ENCODE results near the gene RPL35A.
A peak's percentile ranks its signal among the peaks of the same experiment; 100 is the strongest.
"Not testable (repeated sequence)": the region's sequence is repeated elsewhere in the genome, so short reads cannot be mapped to it uniquely, and the experiment has no call there.

RPL35A gene

DNA sequence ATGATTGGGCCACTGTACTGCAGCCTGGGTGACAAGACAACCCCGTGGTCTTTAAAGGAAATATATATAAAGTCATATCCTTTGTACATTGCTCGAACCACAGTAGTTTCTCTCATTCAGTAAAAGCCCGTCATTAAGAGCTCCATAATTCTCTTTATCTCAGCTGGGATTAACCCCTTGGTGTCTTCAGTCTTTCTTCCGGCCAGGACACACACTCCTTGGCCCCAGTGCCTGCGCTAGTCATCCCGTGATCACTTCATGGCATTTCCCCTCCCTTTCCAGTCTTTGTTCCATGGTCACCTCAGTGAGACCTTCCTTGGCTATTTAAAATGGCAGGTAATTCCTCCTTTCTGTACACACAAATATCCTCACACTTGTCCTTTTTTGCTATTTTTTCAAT lies 3.3 kb downstream of the RPL35A start:
- no peak for DNase-seq

DNA sequence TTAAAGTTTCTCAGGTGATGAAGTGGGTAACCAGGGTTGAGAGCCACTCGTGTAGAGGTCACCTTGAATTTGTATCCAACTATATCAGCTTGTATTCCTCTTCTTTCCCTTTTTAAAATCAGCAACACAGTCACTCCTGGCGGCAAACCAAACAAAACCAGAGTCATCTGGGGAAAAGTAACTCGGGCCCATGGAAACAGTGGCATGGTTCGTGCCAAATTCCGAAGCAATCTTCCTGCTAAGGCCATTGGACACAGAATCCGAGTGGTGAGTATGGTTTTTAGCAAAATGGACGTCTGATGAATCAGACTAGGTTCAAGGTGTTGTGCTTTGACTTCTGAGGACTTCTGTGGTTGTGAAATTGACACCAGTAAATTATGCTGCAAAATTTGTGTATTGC lies 3.9 kb downstream of the RPL35A start:
- DNase-seq: no peak

DNA sequence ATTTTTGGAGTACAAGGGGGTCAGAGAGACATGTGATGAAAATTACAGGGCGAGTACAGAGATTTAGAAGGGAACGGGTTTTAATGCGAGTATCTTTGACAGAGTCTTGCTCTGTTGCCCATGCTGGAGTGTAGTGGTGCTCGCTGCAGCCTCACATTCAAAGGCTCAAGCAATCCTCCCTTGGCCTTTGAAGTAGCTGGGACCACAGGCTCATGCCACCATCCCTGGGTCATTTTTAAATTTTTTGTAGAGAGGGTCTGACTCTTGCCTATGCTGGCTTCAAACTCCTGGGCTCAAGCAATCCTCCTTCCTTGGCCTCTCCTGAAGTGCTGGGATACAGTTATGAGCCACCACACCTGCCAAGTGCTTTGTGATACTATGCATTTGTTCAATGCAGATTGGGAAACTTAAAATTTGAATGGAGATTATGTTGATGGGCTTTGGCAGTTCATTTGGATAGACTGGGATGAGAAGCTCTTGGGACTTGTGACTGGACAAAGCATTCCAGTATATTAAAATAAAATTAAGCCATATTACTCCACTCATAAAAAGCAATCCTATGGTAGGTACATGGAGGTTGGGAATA lies 6.0 kb downstream of the RPL35A start:
- no peak for DNase-seq

DNA sequence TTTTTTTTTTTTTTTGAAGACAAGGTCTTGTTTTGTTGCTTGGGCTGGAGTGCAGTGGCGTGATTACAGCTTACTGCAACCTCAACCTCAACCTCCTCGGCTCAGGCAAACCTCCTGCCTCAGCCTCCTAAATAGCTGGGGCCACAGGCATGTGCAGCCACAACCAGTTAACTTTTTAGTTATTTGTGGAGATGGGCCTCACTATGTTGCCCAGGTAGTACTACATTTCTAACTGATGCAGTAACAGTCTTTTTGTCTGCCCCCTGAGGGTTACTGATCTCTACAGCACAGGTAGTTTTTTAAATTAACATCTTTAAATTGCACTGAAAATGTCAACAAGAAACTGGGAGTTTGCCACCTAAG lies 6.6 kb downstream of the RPL35A start:
- DNase-seq: no peak

DNA sequence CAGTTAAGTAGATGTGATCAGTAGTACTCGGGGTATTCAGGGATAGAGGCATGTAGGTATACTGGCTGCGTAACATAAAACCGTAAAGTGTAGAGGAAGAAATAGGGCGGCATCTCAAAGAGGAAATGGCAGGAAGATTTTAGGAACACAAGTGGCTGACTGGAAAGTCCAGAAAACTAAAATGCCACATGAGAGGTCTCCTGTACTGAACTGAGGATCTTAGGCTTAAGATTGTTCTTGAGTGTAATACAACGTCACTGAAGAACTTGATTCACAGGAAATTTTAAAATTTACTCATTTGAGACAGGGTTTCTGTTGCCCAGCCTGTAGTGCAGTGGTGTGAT lies 7.8 kb downstream of the RPL35A start:
- no peak for DNase-seq

DNA sequence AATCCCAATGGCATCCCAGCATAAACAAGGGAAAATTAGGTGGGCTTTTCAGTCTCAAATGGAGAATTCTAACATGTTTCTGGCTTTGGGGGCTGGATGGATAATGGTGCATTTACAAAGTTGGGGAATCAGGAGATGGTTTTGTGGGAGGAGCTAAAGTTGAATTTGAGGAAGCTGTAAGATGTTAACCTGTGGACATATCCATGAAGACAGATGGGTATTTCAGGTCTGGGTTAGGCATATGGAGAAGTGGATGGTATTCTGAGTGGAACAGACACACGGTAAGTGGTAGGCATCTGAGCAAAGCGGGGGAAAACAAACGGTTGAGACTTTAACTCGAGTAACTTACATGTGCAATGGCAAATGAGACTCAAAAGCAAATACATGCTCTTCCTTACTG lies 8.4 kb downstream of the RPL35A start:
- DNase-seq: no peak

DNA sequence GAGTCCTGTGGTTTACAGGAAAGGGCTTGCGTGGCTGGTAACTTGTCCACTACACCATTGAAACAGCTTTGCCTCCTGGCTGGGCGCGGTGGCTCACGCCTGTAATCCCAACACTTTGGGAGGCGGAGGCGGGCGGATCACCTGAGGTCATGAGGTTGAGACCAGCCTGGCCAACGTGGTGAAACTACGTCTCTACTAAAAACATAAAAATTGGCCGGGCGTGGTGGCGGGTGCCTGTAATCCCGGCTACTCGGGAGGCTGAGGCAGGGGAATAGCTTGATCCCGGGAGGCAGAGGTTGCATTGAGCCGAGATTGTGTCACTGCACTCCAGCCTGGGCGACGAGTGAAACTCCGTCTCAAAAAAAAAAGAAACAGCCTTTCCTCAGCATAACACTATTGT lies 8.9 kb downstream of the RPL35A start:
- DNase-seq: not testable (repeated sequence)

DNA sequence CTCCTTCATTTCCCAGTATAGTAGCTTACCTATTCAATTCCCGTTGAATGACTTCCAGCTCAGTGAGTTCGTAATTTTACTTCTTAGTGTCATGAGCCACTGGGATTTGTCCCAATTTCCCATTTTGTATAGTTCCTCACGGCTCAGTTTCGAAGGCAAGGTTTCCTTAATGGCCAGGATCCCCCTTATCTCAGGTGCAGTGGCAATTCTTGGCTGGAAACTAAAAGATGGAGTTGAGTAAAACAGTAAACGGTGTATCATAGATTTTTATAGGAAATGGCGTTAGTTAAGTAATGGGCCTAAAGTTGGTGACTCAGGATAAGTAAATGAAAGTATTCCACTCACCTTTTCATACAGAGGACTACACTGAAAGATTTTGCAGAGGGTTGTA lies 9.5 kb downstream of the RPL35A start:
- no peak for DNase-seq

DNA sequence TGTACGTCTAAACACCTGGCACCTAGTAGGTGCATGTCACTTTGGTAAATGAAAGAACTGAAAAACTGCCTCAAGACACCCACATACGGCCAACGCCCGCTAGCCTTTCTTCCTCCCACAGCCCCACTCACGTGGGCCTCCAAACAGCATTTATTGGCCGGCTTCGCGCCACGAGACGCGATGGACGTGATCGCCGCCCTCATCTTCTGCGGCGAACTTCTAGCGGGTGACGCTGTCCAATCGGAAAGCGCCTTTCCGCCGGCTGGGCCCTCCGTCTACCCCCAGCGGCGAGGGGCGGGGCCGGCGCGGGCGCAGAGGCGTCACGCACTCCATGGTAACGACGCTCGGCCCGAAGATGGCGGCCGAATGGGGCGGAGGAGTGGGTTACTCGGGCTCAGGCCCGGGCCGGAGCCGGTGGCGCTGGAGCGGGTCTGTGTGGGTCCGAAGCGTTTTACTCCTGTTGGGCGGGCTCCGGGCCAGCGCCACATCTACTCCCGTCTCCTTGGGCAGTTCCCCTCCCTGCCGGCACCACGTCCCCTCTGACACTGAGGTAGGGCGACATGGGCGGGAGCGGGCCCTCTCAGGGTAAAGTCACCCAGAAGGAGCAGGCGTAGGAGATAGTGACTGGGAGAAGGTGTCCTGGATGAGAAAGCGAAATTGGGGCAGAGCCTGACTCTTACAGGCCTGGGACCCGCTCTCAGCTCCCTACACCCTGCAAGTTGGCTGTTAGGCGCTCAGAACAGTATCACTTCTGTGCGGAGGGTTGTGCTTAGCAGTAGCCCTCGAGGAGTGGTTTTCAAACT lies 10.1 kb downstream of the RPL35A start, which contains the start of gene LMLN:
Gene LMLN (plus strand): TSS at position 327 of the 803 bp plus-strand sequence. CDS start 29 bp downstream, at position 356.
- peak; percentile 88 to 97 (median 92) for DNase-seq

DNA sequence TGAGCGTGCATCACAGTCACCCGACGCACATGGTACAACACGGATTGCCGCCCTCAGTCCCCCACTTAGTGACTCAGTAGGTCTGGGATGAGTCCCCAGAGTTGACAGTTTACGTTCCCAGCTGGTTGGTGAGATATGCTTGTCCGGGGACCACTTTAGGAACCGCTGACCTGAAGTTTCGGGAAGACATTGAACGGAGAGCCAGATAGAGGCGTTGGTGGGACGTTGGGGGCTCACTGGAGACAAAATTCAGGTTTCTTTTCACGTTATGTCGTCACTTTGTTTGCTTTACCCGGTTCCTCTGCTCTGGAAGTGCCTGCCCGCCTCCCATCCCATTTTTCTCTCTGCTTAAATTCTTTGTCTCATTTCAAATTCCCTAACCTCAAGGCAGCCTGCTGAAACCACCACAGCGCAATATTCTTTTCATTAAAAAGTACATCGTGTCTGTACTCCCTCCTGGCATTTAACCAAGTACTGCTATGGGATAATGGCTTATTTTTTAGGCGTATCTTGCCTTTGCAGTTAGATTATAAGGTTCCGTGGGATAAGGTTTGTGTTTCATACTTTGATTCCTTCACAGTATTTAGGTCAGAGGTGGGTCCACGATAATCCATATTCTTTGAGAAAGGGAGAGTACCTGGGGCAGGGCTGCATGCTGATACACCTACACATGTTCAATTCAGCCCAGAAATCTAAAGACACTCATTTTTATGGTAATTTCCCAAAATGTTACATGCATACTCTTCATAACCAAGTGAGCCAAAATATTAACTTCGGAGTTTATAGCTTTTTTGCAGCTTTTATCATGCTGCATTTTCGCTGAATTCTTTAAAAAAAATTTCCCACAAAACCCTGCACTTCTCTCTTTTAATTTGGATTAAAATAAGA lies 10.9 kb downstream of the RPL35A start:
- DNase-seq: no peak

DNA sequence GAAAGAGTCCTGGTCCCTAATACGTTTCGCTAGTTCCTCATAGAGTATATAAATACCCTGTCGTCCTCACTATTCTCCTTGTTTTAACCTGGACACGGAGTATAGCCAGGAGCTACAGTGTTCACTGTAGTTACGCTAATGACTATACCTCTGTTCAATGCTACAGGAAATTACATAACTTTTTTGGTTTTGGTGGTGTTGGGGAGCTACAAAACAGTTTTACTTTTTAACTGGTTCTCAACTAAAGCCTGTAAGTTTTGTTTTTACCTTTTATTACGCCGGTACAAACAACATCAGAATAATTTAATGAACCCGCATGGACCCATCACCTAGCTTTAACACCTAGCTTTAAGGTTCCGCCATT lies 11.6 kb downstream of the RPL35A start:
- no peak for DNase-seq

DNA sequence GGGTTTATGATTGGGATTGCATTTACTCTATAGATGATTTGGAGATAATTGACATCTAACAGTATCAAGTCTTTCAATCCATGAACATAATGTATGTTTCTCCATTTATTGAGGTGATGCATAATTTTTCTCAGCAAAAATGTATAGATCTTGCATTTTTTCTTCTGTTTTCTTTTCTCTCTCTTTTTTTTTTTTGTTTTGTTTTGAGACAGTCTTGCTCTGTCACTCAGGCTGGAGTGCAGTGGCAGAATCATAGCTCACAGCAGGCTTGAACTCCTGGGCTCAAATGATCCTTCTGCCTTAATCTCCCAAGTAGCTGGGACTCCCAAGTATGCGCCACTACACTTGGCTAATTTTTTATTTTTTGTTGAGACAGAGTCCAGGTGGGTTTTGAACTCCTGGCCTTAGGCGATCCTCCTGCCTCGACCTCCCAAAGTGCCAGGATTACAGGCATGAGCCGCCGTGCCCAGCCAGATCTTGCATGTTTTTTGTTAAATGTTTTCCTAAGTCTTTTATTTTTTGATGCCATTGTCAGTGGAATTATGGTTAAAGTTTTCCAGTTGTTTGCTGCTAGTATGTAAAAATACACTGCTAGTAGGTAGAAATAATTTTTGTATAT lies 13.1 kb downstream of the RPL35A start:
- DNase-seq: no peak

DNA sequence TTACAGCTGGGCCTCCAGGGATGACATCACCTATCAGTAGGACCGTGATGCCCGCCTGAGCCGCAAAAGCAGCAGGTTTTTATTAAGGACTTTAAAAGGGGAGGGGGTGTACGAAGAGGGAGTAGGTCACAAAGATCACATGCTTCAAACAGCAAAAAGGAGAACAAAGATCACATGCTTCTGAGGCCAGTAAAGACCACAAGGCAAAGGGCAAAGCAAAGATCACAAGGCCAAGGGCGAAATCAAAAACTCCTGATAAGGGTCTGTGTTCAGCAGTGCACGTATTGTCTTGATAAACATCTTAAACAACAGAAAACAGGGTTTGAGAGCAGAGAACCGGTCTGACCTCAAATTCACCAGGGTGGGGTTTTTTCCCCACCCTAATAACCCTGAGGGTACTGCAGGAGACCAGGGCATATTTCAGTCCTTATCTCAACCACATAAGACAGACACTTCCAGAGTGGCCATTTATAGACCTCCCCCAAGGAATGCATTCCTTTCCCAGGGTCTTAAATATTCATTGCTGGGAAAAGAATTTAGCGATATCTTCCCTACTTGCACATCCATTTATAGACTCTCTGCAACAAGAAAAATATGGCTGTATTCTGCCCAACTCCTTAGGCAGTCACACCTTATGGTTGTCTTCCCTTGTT lies 17.5 kb downstream of the RPL35A start:
- DNase-seq: not testable (repeated sequence)

DNA sequence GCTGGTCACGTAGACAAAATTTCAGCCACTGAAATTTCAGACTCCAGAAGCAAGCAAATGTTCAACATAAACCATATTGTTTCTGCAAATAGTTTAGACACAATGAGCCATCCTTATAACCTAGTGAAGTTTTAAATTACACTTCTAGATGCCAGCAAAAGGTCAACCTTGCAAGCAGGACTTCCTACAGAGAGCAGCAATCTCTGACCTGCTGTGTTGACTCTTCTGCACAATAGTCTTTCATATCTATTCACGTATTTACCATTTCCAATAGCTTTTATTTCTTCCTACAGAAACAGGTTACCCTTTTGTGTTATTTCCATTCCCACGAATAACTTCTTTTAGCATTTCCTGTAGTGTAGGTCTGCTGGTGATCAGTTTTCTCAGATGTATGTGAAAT lies 20.6 kb downstream of the RPL35A start:
- no peak for DNase-seq

DNA sequence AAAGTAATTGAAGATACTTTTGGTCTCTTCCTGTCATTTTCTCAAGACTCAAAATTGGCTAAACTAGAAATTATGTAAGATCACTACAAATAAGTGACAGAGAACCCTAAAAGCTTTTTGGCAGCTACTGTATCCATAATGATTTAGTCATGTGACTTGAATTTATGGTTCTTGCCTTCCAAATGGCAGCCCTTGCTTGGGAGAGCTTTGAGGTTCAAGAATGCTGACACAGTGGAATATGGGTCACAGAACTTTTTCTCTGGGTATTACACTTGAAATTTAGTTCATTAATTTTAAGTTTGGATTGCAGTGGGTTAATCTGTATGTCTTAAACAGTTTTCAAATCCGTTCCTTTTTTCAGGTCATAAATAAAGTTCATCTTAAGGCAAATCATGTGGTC lies 24.0 kb downstream of the RPL35A start:
- DNase-seq: no peak

DNA sequence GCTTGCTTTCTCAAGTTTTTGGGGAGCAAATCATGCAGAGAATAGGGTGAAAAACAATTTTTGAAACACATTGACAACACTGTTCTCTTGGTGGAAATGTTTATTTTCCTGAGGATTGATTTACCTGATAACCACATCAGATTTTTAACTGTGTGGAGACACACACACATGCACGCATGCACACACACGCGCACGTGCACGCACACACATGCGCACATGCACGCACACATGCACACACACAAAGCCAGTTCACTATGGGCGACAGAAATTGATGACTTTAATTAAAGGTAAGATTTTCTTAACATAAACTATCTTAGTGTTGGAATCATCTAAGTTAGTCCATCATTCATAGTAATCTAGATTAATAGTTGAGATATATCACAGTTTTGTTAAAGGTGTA lies 25.3 kb downstream of the RPL35A start:
- DNase-seq: no peak

DNA sequence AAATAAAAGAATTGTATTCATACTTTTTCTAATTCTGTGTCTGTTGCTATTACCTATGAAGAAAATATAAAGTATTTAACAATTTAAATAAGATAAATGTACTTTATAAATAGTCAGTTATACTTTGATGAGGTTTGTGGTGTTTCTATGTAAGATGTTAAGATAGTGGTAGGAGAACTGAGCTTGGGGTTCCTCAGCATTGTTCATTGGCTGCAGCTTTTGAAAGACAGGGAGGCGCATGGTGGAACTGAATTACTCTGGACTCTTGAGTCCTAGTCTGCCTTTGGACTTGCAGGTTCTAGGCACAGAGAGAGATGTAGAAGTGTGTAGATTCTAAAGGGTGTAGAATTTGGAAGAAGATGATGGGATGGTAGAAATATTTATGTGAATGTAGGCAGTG lies 33.1 kb downstream of the RPL35A start:
- no peak for DNase-seq

DNA sequence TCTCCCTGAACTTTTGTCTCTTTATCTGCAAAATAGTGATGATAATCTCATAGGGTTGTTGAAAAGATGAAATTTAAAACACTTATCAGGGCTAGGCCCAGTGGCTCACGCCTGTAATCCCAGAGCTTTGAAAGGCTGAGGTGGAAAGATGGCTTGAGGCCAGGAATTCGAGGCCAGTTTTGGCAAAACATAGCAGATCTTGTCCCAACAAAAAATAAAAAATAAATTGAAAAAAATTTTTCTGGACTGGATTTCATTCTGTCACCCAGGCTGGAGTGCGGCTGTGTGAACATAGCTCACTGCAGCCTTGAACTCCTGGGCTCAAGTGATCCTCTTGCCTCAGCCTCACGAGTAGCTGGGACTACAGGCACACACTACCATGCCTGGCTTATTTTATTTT lies 39.7 kb downstream of the RPL35A start:
- DNase-seq: no peak

DNA sequence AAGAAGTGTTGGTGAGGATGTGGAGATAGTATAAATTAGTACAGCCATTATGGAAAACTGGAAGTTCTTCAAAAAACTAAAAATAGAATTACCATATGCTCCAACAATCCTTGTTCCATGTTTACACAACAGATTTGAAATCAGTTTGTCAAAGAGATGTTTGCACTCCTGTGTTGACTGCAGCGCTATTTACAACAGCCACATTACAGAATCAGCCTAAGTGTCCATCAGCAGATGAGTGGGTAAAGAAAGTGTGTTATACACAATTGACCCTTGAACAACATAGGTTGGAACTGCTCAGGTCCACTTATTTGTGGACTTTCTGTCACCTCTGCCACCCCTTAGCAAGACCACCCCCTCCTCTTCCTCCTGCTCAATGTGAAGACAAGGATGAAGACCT lies 44.7 kb downstream of the RPL35A start:
- DNase-seq: no peak

DNA sequence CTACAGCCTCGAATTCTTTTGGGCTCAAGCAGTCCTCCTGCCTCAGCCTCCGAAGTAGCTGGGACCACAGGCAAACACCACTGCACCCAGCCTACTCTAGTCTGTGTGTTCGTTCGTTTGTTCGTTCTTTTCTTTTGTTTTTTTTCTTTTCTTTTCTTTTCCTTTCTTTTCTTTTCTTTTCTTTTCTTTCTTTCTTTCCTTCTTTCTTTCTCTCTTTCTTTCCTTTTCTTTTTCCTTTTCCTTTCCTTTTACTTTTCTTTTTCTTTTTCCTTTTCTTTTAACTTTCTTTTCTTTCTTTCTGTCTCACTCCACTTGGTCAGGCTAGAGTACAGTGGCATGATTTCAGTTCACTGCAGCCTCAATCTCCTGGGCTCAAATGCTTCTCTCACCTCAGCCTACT lies 46.9 kb downstream of the RPL35A start:
- DNase-seq: no peak

DNA sequence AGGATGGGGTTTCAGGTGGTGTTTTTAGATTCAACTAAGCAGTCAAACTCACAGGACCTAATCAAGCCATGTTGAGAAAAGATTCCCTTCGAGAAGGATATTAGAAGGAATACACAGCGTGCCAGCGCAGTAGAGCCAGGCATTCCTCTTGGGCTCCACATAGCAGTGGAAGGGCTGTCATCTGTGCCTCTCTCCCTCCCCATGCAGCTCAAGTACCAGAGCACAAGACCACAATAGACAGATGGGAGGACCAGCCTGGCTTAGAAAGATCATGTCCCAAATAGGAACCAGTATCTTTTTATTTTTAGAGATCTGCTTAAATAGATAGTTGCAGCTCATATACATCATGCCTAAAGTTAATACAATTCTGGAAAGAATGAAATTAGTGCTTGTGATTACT lies 47.9 kb downstream of the RPL35A start:
- no peak for DNase-seq

Measured in T-helper 1 cell (primary cell).